NCI-H2107 (cell line): Measurements from ENCODE around the gene APOH.

Experiments
- DNase-seq: peaks from one replicate; lab custom pipeline; 2025; lab: John Stamatoyannopoulos, UW

Gene APOH

DNA sequence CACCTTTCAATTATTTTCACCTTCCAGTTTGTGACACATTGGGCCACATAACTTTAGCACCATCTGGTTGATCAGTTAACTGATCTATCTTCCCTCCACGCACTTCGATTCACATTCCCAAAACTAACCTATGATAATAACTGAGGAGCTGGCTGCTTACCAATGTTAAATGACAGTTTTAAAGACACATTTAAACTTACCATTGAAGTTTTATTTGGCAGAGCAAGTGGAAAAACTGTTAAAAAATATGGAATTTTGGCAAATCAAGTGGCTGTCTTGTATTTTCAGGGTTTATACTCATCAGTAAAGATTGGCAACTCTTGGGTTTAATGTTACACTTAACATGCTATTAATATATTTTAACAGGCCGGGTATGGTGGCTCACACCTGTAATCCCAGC is 5.4 kb upstream of the APOH start:
- DNase-seq = no peak

DNA sequence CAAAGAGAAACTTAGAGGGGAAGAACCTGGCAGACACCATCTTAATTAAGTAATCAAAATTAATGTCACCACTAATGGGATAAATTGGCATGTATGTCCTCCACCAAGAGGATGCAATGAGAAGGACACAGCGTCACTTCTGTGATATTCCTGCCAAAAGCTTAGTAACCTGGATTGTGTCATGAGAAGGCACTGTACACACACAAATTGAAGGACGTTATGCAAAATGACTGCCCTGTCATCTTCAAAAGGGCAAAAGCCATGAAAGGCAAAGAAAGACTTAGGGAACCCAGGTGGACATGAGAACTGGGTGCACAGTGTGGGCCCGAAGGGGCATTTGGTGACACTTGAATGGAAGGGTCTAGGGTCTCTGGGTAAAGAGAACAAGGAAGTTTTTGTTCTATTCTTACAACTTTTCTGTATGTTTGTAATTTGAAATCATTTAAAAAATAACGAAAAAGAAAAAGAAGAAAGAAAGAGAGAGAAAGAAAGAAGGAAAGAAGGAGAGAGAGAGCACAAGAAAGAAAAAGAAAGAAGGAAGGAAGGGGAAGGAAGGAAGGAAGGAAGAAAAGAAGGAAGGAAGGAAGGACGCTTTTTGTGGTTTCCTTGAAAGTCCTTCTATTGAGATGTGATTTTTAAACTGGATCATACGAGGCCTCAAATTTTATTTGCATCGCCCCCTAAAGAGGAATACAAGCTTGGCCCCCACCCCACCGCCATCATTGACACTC is 4.0 kb upstream of the APOH start:
- DNase-seq = no peak

DNA sequence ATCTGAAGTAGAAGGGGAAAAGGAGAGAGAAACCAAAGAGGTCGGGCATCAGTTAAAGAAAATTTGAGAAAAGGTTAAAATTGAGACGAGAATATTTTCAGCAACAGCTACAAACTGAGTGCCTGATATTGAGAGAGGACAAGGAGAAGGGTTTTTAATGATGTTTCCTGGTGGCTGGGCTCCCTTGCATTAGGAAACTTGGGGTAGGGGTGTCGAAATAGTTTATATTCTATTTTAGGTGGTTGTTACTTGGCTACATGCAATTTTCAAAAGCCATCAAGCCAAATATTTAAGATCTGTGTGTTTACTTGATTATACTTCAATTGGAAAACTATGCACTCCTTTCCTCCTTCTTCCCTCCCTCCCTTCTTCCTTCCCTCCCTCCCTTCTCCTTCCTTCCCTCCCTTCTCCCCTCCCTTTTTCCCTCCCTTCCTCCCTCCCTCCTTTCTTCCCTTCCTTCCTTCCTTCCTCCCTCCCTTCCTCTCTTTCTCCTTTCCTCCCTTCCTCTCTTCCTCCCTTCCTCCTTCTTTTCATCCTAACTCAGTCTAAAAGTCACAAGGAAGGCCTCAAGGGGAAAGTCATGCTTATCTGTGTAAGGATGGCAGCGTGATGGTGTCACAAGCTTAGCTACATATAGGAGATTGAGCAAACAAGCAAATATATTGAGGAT is 1.8 kb upstream of the APOH start:
- no peak for DNase-seq

DNA sequence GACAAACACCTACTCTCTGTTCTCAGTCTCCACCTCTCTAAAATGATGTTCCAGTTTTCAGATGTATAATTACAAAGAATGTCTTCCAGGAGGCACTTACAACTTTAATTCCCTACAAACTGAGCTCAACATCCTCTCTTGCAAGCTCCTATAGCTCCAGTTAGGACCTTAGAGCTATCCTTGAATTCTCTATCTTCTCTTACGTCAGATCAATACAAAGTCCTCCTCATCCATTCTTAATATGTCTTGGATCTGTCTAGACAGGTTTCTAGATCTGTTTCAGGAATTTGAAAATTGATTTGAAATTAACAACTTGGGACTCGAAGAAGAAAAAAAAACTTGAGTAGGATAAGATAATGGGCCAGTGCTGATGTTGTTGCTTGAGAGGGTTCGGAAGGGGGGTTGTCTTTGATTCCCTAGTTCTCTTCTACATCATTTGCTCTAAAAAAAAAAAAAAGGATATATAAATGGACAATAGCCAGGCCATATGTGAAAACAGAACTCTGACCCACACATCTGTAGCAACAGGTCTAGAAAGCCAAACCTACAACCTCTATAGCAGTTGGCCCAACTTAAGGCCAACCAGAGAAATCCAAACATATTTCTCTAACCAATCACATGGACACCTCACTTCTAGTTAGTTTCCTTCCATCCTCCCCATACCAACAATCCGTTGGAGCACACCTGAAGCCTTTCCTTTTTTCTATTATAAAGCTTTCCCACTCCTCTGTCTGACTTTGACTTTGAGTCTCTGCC is 746 bp upstream of the APOH start:
- no peak for DNase-seq

DNA sequence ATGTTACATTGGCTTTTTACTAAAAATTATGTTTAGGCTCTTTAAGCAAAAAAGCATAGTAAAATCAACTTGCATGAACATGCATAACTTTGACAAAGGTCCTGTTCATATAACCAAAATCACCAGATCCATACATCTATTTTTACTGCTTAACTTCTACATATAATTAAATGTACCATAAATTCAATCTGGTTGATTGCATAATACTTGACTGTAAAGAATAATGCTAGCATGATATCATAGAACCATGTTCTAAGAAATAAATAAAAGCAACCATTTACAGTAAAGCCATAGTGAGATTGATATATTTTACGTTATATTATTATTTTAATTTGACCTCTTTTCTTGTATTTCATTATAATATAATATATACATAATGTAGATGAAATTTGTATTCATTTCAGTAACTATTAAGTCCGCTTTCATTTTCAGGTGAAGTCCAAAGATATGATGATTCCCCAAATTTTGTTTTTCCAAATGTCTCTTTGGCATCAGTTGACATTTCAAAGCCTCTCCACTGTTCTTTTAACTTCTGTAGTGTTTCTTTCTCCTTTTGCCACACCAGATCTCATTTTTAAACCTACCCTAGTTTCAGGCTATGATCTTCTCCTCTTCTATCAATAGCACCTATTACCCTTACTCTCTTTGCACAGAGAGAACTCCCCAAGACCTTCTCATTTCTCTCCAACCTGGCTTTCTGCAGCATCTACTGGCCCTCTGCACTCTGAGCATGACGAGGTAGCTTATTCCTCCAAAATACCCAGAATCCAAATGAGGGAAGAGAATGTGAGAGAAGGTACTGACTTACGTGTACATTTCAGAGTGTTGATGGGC is 1.8 kb downstream of the APOH start:
- DNase-seq = no peak

DNA sequence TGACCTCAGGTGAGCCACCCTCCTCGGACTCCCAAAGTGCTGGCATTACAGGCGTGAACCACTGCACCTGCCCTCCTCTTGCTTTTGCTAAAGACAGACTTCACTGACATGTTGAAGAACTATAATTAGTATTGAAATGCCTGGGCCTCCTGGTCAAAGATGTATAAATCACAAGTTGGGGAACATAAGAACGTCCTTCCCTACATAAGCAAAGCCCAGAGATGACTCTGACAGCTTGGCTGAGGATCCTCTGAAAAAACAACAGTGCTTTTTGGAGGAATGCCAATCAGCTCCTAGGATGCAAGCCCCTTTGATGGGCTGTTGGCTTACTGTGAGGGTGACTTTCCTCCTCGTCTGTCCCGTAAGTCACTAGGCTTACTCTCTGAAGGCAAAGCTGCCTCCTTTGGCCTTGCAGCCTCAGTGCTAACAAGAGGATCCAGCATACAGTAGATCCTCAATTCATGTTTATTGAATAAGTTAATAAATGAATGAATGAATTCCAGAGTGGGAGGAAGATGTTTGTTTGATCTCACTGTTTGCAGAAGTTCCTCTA is 6.3 kb downstream of the APOH start:
- DNase-seq = no peak

DNA sequence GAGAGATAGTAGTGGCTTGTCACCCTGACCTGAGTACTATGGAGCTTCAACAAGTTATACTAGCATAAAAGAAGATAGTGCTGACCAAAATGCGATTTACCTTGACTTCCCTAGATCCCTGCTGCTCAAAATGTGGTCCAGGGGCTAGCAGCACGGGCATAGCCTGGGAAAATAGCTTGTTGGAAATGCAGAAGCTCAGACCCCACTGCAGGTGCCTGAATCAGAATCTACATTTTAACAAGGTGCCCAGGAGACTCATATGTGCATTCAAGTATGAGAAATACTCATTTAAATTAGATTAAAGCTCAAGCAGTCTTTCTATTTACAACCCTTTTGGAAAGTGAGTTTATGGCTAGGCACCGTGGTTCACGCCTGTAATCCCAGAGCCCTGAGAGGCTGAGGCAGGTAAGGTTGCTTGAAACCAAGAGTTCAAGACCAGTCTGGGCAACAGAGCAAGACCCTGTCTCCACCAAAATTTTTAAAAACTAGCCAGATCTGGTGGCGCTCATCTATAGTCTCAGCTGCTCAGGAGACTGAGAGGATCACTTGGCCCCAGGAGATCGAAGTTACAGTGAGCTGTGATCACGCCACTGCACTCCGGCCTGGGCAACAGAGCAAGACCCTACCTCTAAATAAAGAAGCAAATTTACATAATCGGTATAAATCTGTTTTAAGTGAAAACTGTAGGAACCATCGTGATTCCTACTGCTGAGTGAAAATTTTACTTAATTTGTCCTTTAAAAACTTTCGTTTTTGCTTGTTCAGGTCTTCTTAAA is 7.3 kb downstream of the APOH start:
- no peak for DNase-seq

DNA sequence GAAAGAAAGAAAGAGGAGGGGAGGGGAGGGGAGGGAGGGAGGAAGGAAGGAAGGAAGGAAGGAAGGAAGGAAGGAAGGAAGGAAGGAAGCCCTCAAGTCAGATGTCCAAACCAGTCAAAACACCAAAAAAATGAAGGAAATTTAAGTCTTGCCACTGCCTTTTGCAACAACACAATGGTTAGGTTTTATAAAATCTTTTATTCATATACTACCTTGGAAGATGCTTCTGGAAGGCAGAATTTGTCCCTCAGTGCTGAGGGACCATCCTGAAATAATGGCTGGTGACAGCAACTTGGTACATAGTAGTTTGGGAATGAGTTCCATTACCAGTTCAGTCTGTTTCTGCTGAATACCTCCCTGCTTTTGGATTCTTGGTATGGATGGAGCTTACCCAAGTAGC is 7.9 kb downstream of the APOH start:
- no peak for DNase-seq

DNA sequence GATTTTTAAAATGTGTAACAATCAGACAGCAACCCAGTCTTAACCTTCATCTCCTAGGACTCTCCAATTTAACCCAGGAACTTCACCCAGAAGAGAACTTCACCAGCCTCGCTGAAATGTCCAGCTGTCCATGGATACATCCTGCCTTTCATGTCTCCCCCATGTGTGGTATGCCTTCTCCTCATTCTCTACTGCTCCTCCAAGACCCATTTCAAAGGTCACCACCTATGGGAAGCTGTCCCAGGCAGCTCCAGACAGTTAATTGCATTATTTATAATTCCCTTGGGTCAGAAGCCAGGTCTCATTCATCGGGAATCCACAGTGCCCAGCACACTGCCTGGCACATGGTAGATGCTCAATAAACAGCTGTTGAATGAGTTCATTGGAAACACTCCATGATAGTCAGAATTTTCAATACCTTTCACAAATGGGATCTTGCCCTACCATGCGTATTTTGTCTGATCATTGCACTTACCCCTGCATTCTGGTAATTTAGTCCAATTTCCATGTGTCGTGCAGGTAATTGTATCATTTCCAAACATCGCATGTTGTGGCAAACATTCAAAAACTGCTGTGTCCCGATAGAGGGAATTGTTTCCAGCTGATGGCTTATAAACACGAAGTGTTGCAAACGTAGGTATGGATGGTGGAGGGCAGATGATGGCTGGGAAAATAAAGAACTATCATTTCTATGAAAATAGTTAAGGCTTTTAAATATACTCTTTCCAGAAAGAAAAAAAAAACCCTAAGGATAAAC is 9.0 kb downstream of the APOH start:
- DNase-seq = no peak

DNA sequence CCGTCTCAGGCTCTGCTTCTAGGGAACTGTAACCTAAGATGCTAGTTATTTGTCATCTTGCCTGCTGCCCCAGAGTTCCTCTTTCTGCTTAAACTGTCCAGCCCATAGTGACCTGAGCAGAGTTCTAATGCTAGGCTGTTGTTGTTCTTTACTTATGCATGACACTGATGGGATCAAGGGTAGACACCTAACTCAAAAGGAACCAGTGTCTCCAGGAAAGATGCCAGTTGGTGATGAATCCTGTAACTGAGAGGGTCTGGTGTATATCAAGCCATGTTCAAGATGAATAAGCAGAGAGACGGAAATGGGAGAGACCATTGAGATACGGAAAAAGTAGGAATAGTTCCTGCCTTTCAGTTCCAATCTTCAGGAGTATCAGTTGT is 13.7 kb downstream of the APOH start:
- DNase-seq = no peak

DNA sequence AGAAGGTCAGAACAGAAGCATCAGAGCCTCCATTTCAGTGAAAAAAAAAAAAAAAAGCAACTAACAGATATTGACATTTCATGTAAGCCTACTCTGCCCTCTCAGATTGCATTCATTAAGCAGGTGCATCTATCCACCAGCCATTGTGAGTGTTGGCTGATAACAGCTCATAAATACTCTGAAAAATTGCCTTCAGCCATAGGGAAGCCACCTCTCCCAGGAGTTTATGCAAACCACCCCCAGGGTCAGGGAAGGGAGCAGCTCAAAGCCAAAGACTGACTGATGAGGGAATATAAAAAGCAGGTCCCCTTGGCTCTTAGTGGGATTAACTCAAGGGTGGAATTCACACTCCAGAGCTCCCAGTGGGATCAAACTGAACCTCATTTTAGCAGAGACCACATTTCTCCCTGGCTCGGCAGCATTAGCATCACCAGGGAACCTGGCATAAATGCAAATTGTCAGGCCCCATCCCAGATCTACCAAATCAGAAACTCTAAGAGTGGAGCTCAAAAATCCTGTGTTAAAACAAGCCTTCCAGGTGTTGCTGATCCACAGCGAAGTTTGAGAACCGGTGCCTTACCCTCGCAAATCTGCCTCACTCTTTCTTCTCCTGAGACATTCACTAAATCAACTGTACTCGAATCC is 14.2 kb downstream of the APOH start:
- DNase-seq = peak; percentile 60

DNA sequence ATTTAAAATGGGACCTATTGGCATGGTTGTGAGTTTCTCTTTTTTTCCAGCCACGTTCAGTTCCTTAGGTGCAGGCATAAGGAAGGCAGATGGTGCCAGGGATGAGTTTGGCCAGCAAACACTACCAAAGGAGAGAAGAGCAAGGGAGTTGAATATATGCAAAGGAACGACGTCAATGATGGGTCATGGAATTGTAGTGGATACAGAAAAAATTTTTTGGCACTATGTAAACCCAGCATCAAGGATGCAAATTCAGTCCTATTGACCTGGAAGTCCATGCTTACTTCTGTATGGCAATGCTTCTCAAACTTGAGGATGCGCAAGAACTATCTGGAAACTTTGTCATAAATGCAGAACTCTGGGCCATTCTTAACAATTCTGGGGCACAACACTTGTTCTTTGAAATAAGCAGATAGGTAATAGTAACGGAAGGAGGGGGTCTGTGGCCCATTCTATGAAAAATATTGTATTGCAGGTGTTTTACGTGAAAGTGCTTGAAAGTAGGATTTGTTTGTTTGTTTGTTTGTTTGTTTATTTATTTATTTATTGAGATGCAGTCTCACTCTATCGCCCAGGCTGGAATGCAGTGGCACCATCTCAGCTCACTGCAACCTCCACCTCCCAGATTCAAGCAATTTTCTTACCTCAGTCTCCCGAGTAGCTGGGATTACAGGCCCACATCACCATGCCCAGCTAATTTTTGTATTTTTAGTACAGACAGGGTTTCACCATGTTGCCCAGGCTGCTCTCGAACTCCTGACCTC is 18.0 kb downstream of the APOH start:
- no peak for DNase-seq

DNA sequence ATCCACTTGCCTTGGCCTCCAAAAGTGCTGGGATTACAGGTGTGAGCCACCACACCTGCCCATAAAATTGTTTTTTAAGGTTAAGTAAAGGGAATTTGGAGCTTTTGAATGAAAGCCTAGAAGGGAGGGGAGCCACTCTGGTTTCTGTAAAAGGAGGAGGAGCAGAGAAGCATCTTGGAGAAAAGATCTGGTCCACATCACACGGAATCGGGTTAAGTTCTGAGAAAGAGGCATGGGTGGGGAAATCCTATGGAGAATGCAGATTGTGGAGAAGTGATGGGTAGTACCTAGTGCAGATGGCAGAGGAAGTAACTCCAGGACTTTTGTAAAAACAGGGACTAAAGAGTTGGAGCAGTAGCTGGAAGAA is 19.0 kb downstream of the APOH start:
- no peak for DNase-seq

DNA sequence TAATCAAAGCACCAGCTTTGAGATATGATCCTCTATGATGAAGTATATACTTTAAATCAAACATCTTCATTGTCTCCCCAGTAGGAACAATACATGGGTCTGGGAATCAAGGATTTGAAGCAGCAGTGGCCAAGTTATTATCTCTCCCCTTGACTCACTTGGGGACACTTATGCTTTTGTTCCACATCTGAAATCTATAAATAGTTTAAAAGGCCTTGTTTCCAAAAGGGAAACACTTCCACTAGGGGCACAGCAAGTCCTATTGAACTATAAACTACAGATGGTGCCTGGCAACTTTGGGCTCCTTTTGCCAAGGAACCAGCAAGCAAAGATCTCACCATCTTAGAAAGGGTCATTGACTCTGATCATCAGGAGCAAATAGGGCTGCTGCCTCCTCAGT is 21.3 kb downstream of the APOH start:
- no peak for DNase-seq

DNA sequence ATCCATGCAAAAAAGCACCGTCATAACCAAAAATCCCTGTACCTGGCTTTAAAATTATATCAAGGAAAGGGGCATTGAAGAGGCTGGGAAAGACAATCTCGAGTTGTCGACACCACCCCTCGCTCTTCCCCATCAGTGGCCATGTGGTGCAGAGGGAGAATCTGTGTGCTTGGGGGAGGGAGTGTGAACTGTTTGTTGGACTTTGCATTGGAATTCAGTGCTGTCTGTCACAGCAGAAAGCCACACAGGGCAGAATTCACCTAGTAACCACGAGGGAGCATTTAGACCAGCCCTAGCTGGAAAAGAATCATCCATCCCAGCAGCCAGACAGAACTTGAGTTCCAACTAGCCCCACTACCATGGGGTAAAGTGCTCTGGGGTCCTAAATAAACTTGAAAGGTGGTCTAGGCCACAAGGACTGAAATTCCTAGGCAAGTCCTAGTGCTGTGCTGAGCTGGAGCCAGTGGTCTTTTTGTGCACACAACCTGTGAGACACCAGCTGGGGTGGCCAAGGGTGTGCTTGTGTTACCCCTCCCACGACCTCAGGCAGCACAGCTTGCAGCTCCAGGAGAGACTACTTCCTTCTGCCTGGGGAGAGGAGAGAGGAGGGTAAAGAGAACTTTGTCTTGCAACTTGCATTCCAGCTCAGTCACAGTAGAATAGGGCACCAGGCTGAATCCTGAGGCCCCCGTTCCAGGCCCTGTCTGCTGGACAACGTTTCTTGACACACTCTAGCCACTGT is 25.8 kb downstream of the APOH start:
- no peak for DNase-seq

DNA sequence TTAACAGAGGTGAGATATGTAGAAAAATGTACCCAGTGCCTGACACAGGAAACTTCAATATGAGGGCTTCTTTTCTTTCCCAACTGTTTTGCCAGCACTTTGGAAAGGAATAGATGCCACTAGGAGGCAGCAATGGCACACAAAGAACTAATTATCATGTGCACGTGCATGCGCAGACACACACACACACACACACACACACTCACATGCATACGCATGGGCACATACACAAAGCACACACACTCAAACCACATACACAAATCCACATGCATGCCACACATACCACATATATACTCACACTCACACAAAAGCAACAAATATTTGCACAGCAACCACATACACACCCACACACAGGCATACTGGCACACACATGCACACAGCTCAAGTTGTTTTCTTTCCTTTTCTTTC is 28.5 kb downstream of the APOH start:
- no peak for DNase-seq

DNA sequence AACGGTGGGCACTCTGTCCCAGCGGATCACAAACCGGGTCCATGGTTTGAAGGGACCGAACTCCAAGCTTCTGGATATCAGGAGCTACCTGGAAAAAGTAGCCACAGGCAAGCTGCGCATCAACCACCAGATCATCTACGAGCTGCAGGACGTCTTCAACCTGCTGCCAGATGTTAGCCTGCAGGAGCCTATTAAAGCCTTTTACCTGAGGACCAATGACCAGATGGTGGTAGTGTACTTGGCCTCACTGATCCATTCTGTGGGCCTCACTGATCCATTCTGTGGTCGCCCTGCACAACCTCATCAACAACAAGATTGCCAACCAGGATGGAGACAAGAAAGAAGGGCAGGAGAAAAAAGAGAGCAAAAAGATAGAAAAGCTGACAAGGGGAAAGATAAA is 31.0 kb downstream of the APOH start:
- no peak for DNase-seq

DNA sequence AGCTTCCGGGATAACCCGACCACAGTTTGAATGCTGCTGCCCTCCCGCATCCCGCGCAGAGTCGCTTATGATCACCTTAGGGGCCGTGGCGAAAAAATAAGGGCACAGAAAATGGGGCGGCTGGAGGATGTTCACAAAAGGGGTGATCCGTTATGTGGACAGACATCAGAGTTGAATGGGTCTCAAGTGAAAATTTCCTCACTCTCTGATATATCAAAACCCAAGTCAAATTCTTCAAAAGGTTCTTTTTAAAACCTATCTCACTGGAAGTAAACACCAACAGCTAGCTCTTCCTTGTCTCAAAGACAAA is 36.9 kb downstream of the APOH start:
- no peak for DNase-seq
